CD4-positive, alpha-beta T cell treated with Interleukin-15 for 1 hour (primary cell): ENCODE results near the gene ORM2.
"Not testable (repeated sequence)": the region's sequence is repeated elsewhere in the genome, so short reads cannot be mapped to it uniquely, and the experiment has no call there.

ENCODE experiments used
- DNase-seq: peaks from one replicate; pipeline ENCODE4 v3.0.0-alpha.2; 2020

Gene ORM2

DNA sequence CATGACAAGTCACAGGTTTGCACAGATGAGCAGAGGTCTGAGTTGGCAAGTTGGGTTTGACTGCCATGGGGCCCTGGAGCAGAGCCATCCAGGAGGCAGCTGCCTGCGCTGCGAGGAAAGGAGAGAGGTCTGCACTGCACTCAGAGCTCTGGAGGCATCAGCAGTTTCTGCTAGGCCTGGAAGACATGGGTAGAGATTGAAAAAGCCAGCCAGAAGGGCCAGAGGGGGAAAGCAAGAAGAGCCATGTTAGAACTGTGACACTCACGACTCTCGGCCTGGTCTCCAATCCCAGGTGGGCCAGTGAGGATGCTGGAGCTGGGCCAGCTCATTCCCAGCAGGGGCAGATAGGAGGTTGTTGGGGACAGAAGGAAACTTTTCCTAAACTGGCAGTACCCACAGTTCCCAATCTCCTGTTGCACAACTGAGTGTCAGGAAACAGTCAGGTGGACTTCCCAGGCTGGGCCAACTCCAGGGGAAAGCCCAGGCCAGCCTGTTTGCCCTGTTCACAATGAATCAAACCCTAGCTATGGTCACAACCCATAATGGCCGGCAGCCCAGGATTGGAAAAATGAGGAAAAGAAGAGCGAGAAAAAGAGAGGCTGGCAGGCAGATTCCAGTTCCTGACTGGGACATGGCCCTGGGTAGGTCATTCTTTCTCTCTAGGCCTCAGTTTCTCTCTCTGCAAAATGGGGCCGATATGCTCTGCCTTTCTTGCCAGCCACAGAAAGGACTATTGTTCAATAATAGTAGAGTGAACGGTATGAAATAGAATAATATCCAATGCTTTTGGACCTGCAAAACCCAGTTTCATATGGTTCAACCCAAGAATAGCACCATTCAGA lies 14.6 kb upstream of the ORM2 start:
- no peak for DNase-seq

DNA sequence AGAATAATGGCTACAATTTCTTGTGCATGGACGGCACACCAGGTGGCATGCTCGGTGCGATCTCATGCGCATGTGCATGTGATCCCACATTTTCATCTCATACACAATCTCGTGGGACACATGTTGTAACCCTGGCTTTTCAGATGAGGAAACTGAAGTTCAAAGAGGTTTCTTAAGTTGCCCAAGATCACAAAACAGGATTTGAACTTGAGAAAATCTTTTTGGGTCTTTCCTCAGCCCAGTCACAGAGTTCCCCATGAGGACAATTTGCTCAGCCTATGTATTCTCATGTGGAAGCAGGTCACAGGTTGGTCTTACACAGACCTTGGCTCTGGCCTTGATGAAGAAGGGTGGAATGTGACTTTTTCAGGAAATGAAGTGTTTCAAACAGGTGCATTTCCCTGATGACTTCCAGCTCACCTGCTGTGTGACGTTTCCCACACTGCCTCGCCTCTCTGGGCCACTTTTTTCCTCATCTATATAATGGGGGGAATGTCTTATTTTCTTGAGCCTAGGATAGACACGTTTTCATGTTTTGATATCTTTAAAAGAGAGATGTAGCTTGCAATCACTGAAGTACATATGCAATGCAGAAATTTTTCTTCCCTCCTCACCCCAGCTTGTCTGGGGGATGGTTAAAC lies 13.8 kb upstream of the ORM2 start:
- no peak for DNase-seq

DNA sequence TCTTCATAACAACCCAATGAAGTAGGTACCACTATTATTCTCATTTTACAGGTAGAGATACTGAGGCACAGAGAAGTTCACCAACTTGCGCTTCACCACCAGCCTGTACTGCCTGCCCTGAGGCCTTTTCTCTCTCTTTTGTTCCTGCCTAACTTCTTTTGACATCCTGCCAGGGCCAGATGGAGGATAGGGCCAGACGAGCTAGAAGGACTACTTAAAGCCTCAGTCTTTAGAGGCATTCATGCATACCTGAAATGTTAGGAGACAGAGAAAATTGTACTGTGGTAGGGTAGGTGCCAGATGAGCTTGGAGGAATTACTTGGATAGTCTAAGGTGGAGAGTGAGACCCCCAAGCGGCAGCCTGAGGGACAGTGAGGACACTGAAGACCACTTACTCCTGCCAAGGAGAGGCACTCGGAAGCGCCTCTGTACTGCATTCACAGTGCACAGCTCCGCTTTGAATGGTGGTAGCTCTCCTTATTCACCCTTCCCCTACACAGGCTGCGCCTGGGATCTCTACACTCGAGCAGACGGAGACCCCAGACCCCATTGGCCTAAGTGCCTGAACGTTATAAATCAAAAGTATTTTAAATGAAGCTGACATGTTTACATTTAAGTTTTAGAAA lies 13.0 kb upstream of the ORM2 start:
- DNase-seq, result no peak

DNA sequence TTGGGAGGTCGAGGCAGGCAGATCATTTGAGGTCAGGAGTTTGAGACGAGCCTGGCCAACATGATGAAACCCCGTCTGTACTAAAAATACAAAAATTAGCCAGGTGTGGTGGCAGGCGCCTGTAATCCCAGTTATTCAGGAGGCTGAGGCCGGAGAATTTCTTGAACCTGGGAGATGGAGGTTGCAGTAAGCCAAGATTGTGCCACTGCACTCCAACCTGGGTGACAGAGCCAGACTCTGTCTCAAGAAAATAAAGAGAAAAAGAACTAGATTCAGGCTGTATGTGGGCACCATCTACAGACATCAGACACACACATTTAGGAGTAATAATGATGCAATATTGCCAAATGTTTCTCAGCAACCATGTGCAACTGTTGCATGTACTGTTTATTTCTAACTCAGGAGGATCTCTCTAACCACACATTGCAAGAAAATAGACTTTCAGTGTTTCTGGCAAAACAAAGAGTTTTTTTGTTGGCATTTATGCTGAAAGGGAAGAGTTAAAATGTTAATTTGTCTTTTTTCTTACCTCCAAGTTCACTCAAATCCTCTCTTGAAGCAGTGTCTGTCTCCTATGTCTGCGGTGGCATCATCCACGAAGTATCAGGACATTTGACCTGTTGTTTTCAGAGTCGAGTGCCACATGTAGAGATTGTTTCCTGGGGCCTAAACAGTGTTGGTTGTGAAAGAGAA lies 11.9 kb upstream of the ORM2 start:
- no peak for DNase-seq

DNA sequence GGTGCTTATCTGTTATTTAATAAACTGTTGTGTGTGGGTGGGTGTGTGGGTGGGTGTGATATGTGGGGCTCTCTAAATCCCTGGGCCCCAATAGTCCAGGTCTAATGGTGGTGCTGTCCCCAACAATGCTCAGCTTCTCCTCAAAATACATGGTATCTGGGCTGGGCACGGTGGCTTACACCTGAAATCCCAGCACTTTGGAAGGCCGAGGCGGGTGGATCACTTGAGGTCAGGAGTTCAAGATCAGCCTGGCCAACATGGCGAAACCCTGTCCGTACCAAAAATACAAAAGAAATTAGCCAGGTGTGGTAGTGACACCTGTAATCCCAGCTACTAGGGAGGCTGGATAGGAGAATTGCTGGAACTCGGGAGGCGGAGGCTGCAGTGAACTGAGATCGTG lies 11.3 kb upstream of the ORM2 start:
- DNase-seq, result no peak

DNA sequence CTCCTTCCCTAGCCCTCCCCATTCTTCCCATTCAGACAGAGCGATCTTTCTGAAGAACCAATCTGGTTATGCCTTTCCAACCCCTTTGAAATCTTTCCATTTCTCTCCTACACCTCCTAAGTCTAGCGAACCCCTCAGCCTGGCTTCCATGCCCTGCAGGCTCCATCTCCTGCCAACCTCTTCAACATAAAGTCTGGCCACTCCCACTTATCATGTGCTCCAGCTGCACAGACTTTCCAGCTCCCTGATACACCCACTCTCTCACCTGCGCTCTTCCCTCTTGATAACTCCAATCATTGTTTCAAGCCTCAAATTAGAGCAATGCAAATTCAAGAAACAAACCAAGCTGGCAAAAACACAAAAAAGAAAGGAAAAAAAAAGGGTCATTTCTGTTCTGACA lies 10.5 kb upstream of the ORM2 start:
- DNase-seq, result no peak

DNA sequence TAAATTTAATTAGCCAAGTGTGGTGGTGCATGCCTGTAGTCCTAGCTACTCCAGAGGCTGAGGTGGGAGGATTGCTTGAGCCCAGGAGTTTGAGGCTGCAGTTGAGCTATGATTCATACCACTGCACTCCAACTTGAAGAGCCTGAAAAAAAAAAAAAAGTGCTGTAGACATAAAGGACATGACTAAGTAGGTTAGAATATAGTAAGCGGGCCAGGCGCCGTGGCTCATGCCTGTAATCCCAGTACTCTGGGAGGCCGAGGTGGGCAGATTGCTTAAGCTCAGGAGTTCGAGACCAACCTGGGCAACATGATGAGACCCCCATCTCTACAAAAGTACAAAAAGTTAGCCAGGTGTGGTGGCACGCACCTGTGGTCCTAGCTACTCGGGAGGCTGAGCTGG lies 9.0 kb upstream of the ORM2 start:
- not testable (repeated sequence) for DNase-seq

DNA sequence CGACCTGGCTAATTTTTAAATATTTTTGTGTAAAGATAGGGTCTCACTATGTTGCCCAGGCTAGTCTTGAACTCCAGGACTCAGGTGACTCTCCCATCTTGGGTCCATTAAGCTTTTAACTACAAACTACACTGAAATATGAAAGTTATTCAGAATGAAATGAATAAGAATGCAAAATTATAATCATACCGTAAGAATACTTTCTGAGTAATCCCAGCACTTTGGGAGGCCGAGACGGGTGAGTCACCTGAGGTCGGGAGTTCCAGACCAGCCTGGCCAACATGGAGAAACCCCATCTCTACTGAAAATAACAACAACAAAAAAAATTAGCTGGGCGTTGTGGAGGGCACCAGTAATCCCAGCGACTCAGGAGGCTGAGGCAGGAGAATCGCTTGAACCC lies 7.9 kb upstream of the ORM2 start:
- DNase-seq, result no peak

DNA sequence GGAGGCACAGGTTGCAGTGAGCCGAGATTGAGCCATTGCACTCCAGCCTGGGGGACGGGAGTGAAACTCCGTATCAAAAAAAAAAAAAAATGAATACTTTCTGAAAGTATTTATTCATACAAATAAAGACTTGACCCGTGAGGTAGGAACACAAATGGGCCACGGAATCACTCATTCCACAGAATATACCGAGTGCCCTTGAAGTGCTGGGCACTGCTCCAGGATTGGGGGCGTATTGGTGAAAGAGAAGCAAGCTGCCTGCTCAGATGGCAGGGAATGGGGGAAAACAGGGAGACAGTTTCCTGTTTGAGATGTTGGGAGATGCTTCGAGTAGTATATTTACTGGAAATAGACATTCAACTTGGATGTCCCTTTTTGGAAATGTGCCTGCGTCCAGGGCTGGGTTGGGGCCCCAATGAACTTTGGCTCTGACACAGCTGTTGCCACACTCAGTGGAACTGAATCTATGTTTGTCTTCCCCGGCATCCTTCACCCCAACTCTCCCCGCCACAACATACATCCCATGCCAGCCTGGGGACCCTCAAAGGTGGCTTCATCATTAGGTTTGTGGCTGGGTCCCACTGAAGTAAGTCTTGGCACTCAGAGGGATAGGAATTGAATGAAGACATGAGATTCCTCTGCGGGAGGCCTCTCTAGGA lies 7.4 kb upstream of the ORM2 start:
- not testable (repeated sequence) for DNase-seq

DNA sequence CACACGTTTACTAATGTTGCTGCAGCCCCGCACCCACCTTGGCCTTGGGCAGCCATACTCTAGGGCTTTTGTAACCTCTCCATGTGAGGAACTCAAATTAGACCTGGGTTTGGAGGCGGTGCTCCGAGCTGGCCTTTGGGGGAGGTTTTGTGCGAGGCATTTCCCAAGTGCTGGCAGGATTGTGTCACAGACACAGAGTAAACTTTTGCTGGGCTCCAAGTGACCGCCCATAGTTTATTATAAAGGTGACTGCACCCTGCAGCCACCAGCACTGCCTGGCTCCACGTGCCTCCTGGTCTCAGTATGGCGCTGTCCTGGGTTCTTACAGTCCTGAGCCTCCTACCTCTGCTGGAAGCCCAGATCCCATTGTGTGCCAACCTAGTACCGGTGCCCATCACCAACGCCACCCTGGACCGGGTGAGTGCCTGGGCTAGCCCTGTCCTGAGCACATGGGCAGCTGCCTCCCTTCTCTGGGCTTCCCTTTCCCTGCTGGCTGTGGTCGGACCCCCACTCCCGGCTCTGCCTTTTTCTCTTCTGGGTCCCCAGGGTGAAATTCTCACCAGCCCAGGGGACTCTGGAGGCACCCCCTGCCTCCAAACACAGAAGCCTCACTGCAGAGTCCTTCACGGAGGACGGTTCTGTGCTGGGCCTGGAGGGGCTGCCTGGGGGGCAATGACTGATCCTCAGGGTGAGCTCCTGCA lies 6.7 kb upstream of the ORM2 start, which contains the start of gene ORM1:
Gene ORM1 (plus strand): TSS at position 268 of the 701 bp plus-strand sequence. CDS start 36 bp downstream, at position 304.
- DNase-seq, result not testable (repeated sequence)

DNA sequence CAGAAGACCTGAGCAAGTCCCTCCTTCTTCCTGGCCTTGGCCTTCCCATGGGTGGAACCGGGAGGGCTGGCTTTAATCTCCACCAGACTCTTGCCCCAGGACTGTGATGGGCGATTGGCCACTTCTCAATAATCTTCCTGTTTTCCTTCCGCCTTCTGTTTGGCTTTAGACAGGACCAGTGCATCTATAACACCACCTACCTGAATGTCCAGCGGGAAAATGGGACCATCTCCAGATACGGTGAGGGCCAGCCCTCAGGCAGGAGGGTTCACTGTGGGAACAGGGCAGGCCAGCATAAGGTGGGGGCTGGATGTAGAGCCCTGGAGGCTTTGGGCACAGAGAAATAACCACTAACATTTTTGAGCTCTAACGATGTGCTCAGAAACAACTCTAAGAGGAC lies 5.8 kb upstream of the ORM2 start:
- DNase-seq, result not testable (repeated sequence)

DNA sequence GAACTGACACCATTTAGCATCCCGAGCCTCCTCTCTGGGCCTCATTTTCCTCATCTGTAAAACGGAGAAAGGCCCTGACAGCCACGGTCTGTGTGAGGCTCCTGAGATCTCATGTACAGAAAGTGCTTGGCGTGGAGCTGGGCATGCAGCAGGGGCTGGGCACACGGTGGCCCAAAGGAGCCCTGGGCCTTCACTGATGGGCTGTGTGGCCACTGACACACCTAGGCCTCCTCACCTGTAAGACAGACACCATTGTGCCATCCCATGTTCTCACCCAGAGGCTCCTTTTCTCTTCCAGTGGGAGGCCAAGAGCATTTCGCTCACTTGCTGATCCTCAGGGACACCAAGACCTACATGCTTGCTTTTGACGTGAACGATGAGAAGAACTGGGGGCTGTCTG lies 5.2 kb upstream of the ORM2 start:
- no peak for DNase-seq

DNA sequence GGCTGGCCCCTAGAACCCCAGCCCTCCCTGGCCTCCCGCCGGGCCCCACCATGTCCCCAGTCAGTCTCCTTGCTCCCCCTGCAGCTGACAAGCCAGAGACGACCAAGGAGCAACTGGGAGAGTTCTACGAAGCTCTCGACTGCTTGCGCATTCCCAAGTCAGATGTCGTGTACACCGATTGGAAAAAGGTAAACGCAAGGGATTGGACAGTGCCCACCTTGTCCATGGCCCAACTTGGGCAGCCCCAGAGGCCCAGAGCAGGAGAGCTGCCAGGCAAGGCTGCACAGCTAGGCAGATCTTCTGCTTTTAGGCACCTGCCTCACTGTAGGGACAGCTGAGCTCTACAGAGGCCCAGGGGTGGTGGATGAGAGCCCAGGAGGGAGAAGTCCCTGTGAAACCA lies 4.7 kb upstream of the ORM2 start:
- not testable (repeated sequence) for DNase-seq

DNA sequence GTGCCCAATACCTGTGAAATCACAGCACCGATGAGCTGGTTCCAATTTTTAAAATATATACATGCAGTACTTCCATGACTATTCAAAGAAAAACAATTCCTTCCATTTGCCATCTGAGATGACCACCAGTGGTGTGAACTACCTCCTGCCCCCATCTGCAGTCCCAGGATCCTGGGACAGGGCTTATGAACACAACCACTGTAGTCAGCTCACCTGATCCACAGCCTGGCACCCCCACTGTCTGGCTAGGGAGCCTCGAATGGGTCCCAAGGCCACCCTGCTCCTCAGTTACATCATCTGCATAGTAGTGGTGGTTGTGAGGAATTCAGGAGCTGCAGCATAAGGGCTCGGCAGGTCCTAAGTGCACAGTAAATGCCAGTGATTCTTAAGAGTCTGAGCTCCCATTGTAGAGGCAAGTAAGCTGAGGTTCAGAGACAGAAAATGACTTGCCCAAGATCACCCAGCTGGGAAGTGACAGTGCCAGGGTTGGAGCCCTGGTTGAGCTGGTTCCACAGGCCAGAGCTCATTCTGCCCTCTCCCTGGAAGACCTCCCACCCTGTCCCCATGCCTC lies 3.9 kb upstream of the ORM2 start:
- not testable (repeated sequence) for DNase-seq

DNA sequence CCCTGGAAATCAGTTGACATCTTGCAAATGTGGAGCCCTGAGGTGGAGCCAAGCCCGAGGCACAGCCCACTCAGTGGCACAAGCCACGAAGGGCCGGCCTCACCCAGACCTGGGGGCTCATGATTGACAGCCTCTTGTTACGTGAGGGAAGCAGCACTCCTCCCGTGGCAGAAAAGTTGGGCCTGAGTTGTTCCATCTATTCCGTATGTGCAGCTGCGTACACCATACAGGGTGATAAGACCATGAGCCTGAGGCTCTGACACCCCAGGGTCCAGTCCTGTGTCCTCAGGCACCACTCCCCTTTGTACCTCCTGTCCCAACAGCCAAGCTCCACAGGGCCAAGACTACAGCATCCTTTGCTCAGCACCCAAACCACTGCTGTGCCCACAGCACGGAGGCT lies 1.9 kb upstream of the ORM2 start:
- DNase-seq, result no peak

DNA sequence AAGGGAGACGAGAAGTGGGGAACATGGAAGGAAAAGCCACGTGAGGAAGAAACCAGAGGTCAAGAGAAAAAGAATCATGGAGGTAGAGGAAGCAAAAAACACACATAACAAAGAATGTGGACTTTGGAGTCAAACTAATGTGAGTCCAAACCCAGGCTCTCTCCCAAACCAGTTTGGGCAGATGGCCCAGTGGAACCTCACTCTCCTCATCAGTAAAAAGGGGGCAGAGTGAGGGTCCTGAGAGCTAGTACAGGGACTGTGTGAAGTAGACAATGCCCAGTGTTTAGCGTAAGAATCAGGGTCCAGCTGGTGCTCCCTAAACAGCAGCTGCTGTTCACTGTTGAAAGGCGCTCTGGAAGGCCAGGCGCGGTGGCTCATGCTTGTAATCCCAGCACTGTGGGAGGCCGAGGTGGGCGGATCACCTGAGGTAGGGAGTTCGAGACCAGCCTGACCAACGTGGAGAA lies 1.3 kb upstream of the ORM2 start:
- not testable (repeated sequence) for DNase-seq

DNA sequence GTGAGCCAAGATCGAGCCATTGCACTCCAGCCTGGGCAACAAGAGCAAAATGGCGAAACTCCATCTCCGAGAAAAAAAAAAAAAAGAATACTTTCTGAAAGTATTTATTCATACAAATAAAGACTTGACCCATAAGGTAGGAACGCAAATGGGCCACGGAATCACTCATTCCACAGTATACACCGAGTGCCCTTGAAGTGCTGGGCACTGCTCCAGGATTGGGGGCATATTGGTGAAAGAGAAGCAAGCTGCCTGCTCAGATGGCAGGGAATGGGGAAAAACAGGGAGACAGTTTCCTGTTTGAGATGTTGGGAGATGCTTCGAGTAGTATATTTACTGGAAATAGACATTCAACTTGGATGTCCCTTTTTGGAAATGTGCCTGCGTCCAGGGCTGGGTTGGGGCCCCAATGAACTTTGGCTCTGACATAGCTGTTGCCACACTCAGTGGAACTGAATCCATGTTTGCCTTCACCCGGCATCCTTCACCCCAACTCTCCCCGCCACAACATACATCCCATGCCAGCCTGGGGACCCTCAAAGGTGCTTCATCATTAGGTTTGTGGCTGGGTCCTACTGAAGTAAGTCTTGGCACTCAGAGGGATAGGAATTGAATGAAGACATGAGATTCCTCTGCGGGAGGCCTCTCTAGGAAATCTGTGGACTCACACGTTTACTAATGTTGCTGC lies 588 bp upstream of the ORM2 start:
- not testable (repeated sequence) for DNase-seq

DNA sequence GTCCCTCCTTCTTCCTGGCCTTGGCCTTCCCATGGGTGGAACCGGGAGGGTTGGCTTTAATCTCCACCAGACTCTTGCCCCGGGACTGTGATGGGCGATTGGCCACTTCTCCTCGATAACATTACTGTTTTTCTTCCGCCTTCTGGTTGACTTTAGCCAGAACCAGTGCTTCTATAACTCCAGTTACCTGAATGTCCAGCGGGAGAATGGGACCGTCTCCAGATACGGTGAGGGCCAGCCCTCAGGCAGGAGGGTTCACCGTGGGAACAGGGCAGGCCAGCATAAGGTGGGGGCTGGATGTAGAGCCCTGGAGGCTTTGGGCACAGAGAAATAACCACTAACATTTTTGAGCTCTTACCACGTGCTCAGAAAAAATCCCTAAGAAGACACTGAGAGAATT lies 967 bp downstream of the ORM2 start:
- DNase-seq, result no peak

DNA sequence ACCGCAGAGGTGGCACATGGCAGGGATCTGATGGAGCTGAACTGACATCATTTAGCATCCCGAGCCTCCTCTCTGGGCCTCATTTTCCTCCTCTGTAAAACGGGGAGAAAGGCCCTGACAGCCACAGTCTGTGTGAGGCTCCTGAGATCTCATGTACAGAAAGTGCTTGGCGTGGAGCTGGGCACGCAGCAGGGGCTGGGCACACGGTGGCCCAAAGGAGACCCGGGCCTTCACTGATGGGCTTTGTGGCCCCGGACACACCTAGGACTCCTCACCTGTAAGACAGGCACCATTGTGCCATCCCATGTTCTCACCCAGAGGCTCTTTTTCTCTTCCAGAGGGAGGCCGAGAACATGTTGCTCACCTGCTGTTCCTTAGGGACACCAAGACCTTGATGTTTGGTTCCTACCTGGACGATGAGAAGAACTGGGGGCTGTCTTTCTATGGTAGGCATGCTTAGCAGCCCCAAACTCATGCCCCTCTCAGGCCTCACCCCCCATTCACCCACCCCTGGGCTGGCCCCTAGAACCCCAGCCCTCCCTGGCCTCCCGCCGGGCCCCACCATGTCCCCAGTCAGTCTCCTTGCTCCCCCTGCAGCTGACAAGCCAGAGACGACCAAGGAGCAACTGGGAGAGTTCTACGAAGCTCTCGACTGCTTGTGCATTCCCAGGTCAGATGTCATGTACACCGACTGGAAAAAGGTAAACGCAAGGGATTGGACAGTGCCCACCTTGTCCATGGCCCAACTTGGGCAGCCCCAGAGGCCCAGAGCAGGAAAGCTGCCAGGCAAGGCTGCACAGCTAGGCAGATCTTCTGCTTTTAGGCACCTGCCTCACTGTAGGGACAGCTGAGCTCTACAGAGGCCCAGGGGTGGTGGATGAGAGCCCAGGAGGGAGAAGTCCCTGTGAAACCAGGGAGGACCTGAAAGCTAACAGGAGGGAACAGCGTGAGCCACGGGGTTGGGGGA lies 1.8 kb downstream of the ORM2 start:
- not testable (repeated sequence) for DNase-seq
